K562 (cell line): Measurements from ENCODE around the gene EFHB. TPM values are rescaled to one million over a fixed set of nuclear protein-coding genes. Genes with fewer than 3 reads are reported as not detected.

Source experiments
- ATF3 ChIP-seq, 2 experiments: fragments of 450-650 bp in 1 of 2; sonication (generic) in 1 of 2; formaldehyde crosslinking in 1 of 2; IDR thresholded peaks in 1 of 2; conservative IDR thresholded peaks in 1 of 2; 2 replicates each; pipeline versions ENCODE4 v1.6.1 to v1.8.1; 2016 to 2023; ENCODE audit warnings: mild to moderate bottlenecking in 2 of 2, moderate library complexity in 2 of 2, inconsistent platforms in 1 of 2, missing genetic modification reagents in 1 of 2
- CHCHD3 ChIP-seq: fragments of 250-450 bp; sonication (Bioruptor Pico); IDR thresholded peaks from 2 replicates; pipeline ENCODE4 v2.1.2; 2022; ENCODE audit warnings: mild to moderate bottlenecking
- E2F3 ChIP-seq: fragments of 250-450 bp; sonication (Bioruptor Pico); IDR thresholded peaks from 2 replicates; pipeline ENCODE4 v1.4.0; 2020; ENCODE audit warnings: mild to moderate bottlenecking
- FOS ChIP-seq: IDR thresholded peaks from 3 replicates; pipeline ENCODE4 v1.6.1; 2011; ENCODE audit not compliant: insufficient read length; ENCODE audit errors: extremely low read depth
- FOXP1 ChIP-seq: sonication (generic); formaldehyde crosslinking; IDR thresholded peaks from 2 replicates; pipeline ENCODE4 v1.8.0; 2022; ENCODE audit warnings: mild to moderate bottlenecking, missing genetic modification reagents
- GTF2F1 ChIP-seq: IDR thresholded peaks from 2 replicates; pipeline ENCODE4 v1.6.1; 2011; ENCODE audit warnings: low read depth, low read length, improper control_type of control experiment
- IRF9 ChIP-seq: fragments of 450-650 bp; IDR thresholded peaks from 2 replicates; pipeline ENCODE4 v1.6.1; 2016; ENCODE audit warnings: missing biosample characterization, missing genetic modification characterization
- KAT2B ChIP-seq: IDR thresholded peaks from one replicate; pipeline ENCODE4 v1.6.1; 2012; ENCODE audit warnings: low read depth, mild to moderate bottlenecking, control low read depth, inconsistent platforms, low read length, moderate library complexity
- NFIC ChIP-seq: fragments of 450-650 bp; IDR thresholded peaks from 2 replicates; pipeline ENCODE4 v1.6.1; 2017; ENCODE audit warnings: mild to moderate bottlenecking, inconsistent platforms
- POLR2H ChIP-seq: IDR thresholded peaks from 2 replicates; pipeline ENCODE4 v1.6.1; 2016; ENCODE audit warnings: missing genetic modification characterization, low read depth, mild to moderate bottlenecking, control low read depth, missing compliant biosample characterization, moderate library complexity
- POLR3A ChIP-seq: IDR thresholded peaks from 2 replicates; pipeline ENCODE4 v1.6.1; 2011; ENCODE audit warnings: borderline replicate concordance, mild to moderate bottlenecking, moderate library complexity; ENCODE audit not compliant: insufficient read length, insufficient read depth; ENCODE audit errors: extremely low read depth
- RNF219 ChIP-seq: fragments of 250-450 bp; sonication (Bioruptor Pico); IDR thresholded peaks from 2 replicates; pipeline ENCODE4 v1.5.0; 2022; ENCODE audit warnings: mild to moderate bottlenecking
- SIX5 ChIP-seq, 2 experiments: IDR thresholded peaks; 2 replicates each; pipeline ENCODE4 v1.6.1; 2011; ENCODE audit warnings: low read length in 2 of 2, borderline replicate concordance in 1 of 2, low read depth in 1 of 2, mild to moderate bottlenecking in 1 of 2, moderate library complexity in 1 of 2; ENCODE audit not compliant: insufficient read depth in 1 of 2
- SMARCA5 ChIP-seq: fragments of 450-650 bp; IDR thresholded peaks from 2 replicates; pipeline ENCODE4 v1.6.1; 2016
- SNIP1 ChIP-seq: fragments of 450-650 bp; IDR thresholded peaks from 2 replicates; pipeline ENCODE4 v1.7.1; 2017; ENCODE audit warnings: low read depth, mild to moderate bottlenecking
- SRF ChIP-seq, 2 experiments: fragments of 250-450, 450-650 bp in 1 of 2; sonication (Bioruptor Pico) in 1 of 2; sonication (generic) in 1 of 2; formaldehyde crosslinking; IDR thresholded peaks; 2 replicates each; pipeline versions ENCODE4 v1.5.0 to v1.5.1; 2020 to 2022; ENCODE audit warnings: mild to moderate bottlenecking in 1 of 2, missing genetic modification reagents in 1 of 2
- SRSF3 ChIP-seq: fragments of 200-400 bp; formaldehyde crosslinking; IDR thresholded peaks from 2 replicates; pipeline ENCODE4 v1.6.1; 2016; ENCODE audit warnings: mild to moderate bottlenecking, low read length, moderate library complexity; ENCODE audit not compliant: insufficient read depth
- TRIM25 ChIP-seq: fragments of 450-650 bp; IDR thresholded peaks from 2 replicates; pipeline ENCODE4 v1.7.0; 2016; ENCODE audit warnings: borderline replicate concordance
- ZBED1 ChIP-seq: IDR thresholded peaks from 2 replicates; pipeline ENCODE4 v1.6.1; 2014
- ZNF12 ChIP-seq: sonication (generic); formaldehyde crosslinking; IDR thresholded peaks from 2 replicates; pipeline ENCODE4 v1.4.0; 2020; ENCODE audit warnings: mild to moderate bottlenecking, missing genetic modification reagents
- ZNF23 ChIP-seq: fragments of 250-450 bp; sonication (Bioruptor Pico); IDR thresholded peaks from 2 replicates; pipeline ENCODE4 v1.4.0; 2020; ENCODE audit warnings: mild to moderate bottlenecking
- ZNF311 ChIP-seq: fragments of 250-450 bp; sonication (Bioruptor Pico); IDR thresholded peaks from 2 replicates; pipeline ENCODE4 v1.4.0; 2020; ENCODE audit warnings: mild to moderate bottlenecking, moderate library complexity
- ZNF785 ChIP-seq: fragments of 250-450 bp; sonication (Bioruptor Pico); IDR thresholded peaks from 2 replicates; pipeline ENCODE4 v1.4.0; 2020; ENCODE audit warnings: mild to moderate bottlenecking
- polyA plus RNA-seq, 8 experiments: library from polyadenylated mRNA; depleted of rRNA in 4 of 8; stranded (reverse) in 5 of 8; unstranded in 3 of 8; fragments of >200 nt; fragmentation: Nextera tagmentation in 2 of 8; fragmentation: Illumina TruSeq in 1 of 8; extraction: Ambion mirVana in 2 of 8; extraction: Trizol in 1 of 8; gene quantifications; 2 replicates each; pipeline versions ENCODE4 v1.2.1 to v1.2.3, GENCODE V29; 2011 to 2014; ENCODE audit warnings: inconsistent platforms in 1 of 8, missing spikeins in 1 of 8
- total RNA-seq, 7 experiments: library from RNA; depleted of rRNA in 6 of 7; stranded (reverse); fragments of >200 nt in 6 of 7; fragmentation: Illumina TruSeq in 2 of 7; extraction: Trizol in 2 of 7; gene quantifications; 2 replicates each; pipeline versions ENCODE4 v1.2.1 to v1.2.3, GENCODE V29; 2011 to 2021; ENCODE audit warnings: low replicate concordance in 1 of 7

Gene EFHB
- total and polyA plus RNA-seq, 9 of the 15 experiments (the other 6 are each of a cell fraction or from before 2014, with no cell fraction given) = 1.5 to 4.0 (median 1.8) TPM

GRCh38 chr3:19934098-19934566 is at the start of gene EFHB (continued):
- no peak for TF ChIP-seq IRF9 (tag)
- no peak for TF ChIP-seq ZNF12 (CRISPR knock-in tag)
- TF ChIP-seq NFIC = peak; percentile 52
- TF ChIP-seq ATF3 (IDR thresholded peaks at IDR 0.05) = no peak
- TF ChIP-seq ATF3 (CRISPR knock-in tag; conservative IDR thresholded peaks at IDR 0.05) = no peak
- TF ChIP-seq E2F3 (CRISPR knock-in tag) = no peak
- no peak for TF ChIP-seq FOS
- TF ChIP-seq TRIM25 = peak; percentile 96; the same call in 1 of the 2 replicates
- no peak for TF ChIP-seq POLR3A
- no peak for TF ChIP-seq SRSF3
- TF ChIP-seq SMARCA5 = 0 out of 2 replicates have a peak, but pooled peaks have one; percentile 65
- no peak for TF ChIP-seq SIX5 (IDR thresholded peaks at IDR 0.05; ENCODE audit: borderline replicate concordance in 1 of 2, insufficient read depth in 1 of 2, low read depth in 1 of 2, low read length in 2 of 2)
- no peak for TF ChIP-seq ZNF785
- TF ChIP-seq GTF2F1 = no peak
- 0 out of 2 replicates have a peak, but pooled peaks have one; percentile 50 for TF ChIP-seq SNIP1
- no peak for TF ChIP-seq RNF219 (CRISPR knock-in tag)
- TF ChIP-seq ZNF23 (CRISPR knock-in tag) = no peak
- no peak for TF ChIP-seq KAT2B
- TF ChIP-seq ZBED1 = no peak
- TF ChIP-seq ZNF311 (CRISPR knock-in tag) = no peak
- TF ChIP-seq POLR2H (tag) = no peak
- TF ChIP-seq SRF (CRISPR knock-in tag; IDR thresholded peaks at IDR 0.05) = no peak
- TF ChIP-seq CHCHD3 (CRISPR knock-in tag) = no peak
- 0 out of 2 replicates have a peak, but pooled peaks have one; percentile 36 for TF ChIP-seq FOXP1 (CRISPR knock-in tag)
